Fibroblast of pulmonary artery (primary cell): ENCODE measurements around the gene MRPL4.
A peak's percentile ranks its signal among the peaks of the same experiment; 100 is the strongest.
"Not testable (repeated sequence)": the region's sequence is repeated elsewhere in the genome, so short reads cannot be mapped to it uniquely, and the experiment has no call there.

Experiments
- DNase-seq: peaks from one replicate; pipeline ENCODE4 v3.0.0-alpha.2; 2010; ENCODE audit warnings: low read depth
- H3K4me3 ChIP-seq: replicated peaks from 2 replicates; pipeline ENCODE4 v1.5.1; 2011; ENCODE audit warnings: low read depth, mild to moderate bottlenecking, control low read depth, low read length, moderate library complexity
- CTCF ChIP-seq: IDR thresholded peaks from 2 replicates; pipeline ENCODE4 v1.5.1; 2011; ENCODE audit warnings: mild to moderate bottlenecking, control low read depth, low read length, inconsistent platforms; ENCODE audit errors: missing control alignments

The MRPL4 gene

GRCh38 chr19:10270616-10271394, 18.8 kb downstream of the MRPL4 start, which contains the start of gene ICAM1:
Gene ICAM1 (plus strand): TSS chr19:10271120. CDS start chr19:10271160, 40 bp downstream.
- peak; percentile 95 for DNase-seq
- no peak for TF ChIP-seq CTCF
- peak within 1 kb of the TSS; percentile 85 for H3K4me3 ChIP-seq

GRCh38 chr19:10271543-10272086, 19.6 kb downstream of the MRPL4 start:
- TF ChIP-seq CTCF: no peak
- DNase-seq: peak; percentile 46
- H3K4me3 ChIP-seq: peak overlapping the region; percentile 85

DNA sequence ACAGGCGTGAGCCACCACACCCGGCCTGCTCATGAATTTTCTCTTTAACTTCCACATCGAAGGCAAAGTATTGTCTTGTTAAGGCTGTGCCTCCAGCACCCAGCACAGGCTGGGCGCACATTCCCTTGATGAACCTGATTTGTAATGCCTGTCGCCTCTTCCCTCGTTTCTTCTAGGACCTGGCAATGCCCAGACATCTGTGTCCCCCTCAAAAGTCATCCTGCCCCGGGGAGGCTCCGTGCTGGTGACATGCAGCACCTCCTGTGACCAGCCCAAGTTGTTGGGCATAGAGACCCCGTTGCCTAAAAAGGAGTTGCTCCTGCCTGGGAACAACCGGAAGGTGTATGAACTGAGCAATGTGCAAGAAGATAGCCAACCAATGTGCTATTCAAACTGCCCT, 22.6 kb downstream of the MRPL4 start:
- TF ChIP-seq CTCF: no peak
- H3K4me3 ChIP-seq: no peak overlapping the region
- no peak for DNase-seq

DNA sequence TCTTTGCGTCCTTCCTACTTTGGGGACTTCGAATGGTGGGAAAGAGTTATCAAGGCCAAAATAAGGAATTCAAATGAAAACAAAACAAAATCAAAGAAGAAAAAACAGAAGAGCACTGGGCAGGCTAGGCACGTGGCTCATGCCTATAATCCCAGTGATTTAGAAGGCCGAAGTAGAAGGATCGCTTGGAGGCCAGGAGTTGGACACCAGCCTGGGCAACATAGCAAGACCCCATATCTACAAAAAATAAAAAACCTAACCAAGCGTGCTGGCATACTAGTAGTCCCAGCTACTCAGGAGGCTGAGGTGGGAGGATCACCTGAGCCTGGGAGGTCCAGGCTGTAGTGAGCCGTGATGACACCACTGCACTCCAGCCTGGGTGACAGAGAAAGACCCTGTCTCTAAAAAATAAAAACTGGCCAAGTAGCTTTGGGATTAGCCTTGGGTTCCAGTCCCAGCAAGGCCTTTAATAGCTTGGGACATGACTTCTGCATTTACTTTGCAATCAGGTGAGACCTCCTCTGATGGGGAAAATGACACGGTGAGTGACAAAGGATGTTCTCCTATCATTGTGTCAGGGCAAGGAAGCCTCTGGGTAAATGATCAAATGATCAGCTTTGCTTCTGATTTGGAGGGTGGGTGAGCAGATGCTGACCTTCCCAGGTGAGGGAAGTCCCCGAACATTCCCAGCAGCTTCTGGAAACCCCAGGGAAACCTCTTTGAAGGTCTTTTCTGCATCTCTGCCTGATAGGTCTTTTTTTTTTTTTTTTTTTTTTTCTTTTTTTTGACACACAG, 26.0 kb downstream of the MRPL4 start:
- no peak for TF ChIP-seq CTCF

GRCh38 chr19:10278935-10279334, 26.9 kb downstream of the MRPL4 start:
- no peak for TF ChIP-seq CTCF
- no peak overlapping the region for H3K4me3 ChIP-seq
- DNase-seq: no peak

More for the DNA sequence above, 26.0 kb downstream of the MRPL4 start:
- DNase-seq: no peak
- H3K4me3 ChIP-seq: no peak overlapping the region

DNA sequence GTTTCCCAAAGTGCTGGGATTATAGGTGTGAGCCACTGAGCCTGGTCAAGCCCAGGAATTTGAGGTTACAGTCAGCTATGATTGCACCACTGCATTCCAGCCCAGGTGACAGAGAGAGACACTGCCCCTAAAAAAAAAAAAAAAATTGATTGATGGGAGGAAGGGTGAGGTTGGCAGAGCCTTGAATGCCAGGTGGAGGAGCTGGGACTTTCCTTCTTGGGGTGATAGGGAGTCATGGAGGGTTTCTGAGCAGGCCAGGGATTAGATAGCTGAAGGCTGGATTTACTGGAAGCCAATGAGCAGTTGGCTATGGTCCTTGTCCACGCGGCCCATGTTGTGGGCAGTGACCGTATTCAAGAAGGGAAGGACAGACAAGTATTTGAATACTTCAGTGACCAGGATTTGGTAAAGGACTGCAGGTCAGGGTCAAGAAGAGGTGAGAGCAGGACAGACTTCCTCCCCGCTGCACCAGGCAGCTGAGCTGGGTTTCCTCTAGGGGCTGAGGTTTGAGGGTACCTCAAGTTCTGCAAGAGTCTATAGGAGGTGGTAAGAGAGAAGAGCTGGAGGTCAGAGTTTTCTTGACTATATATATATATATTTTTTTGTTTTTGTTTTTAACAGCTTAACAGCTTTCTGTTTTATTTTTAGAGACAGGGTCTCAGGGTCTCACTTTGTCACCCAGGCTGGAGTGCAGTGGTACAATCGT, 27.9 kb downstream of the MRPL4 start:
- no peak overlapping the region for H3K4me3 ChIP-seq
- TF ChIP-seq CTCF: no peak
- no peak for DNase-seq

DNA sequence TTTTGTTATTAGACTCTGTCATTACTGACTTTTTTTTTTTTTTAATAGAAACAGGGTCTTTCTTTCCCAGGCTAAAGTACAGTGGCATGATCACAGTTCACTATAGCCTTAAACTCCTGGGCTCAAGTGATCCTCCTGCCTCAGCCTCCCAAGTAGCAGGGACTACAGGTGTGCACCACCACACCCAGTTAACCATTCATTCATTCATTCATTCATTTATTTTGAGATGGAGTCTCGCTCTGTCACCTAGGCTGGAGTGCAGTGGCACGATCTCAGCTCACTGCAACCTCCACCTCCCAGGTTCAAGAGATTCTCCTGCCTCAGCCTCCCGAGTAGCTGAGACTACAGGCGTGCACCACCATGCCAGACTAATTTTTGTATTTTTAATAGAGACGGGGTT, 30.0 kb downstream of the MRPL4 start:
- DNase-seq, H3K4me3 ChIP-seq: not testable (repeated sequence)
